Right atrium auricular region (tissue), 2 donors: ENCODE measurements around the gene SRD5A1. TPM values are rescaled to one million over a fixed set of nuclear protein-coding genes. Genes with fewer than 3 reads are reported as not detected.
A peak's percentile ranks its signal among the peaks of the same experiment; 100 is the strongest.

Experiments
- DNase-seq: peaks from one replicate; pipeline ENCODE4 v3.0.0-alpha.2; 2019; ENCODE audit warnings: low spot score
- H3K27ac ChIP-seq, 2 donors: fragments of 200-600 bp; sonication (generic); 1 replicate in 1 of 2; 2 replicates in 1 of 2; pipeline ENCODE4 v1.5.1; 2016 to 2019
- H3K27me3 ChIP-seq, 2 donors: fragments of 200-600 bp; sonication (generic); one replicate each; pipeline versions ENCODE4 v1.5.1 to v1.6.0; 2017 to 2019
- H3K36me3 ChIP-seq: fragments of 200-600 bp; sonication (generic); one replicate; pipeline ENCODE4 v1.5.1; 2016
- H3K4me1 ChIP-seq, 2 donors: fragments of 200-600 bp; sonication (generic); one replicate each; pipeline versions ENCODE4 v1.5.1 to v1.6.0; 2017 to 2019
- H3K4me3 ChIP-seq, 2 donors: fragments of 200-600 bp; sonication (generic); 1 replicate in 1 of 2; 2 replicates in 1 of 2; pipeline ENCODE4 v1.5.1; 2017 to 2019; ENCODE audit warnings: mild to moderate bottlenecking in 1 of 2, moderate library complexity in 1 of 2
- H3K9me3 ChIP-seq, 2 donors: fragments of 200-600 bp; sonication (generic); one replicate each; pipeline ENCODE4 v1.5.1; 2019
- total RNA-seq, 2 donors: library from RNA; depleted of rRNA; stranded (reverse); fragments of >200 nt; gene quantifications; one replicate each; pipeline ENCODE4 v1.1.0, GENCODE V29; 2016
- TF ChIP-seq, protein P1 (sequence below), 2 donors: fragments of 200-600 bp; sonication (generic); IDR thresholded peaks; one replicate each; pipeline ENCODE4 v1.5.1; 2019; ENCODE audit warnings: antibody characterized with exemption in 2 of 2

Gene SRD5A1
- total RNA-seq, 2 donors from 2014 or later, result 0.67 to 1.2 TPM

DNA sequence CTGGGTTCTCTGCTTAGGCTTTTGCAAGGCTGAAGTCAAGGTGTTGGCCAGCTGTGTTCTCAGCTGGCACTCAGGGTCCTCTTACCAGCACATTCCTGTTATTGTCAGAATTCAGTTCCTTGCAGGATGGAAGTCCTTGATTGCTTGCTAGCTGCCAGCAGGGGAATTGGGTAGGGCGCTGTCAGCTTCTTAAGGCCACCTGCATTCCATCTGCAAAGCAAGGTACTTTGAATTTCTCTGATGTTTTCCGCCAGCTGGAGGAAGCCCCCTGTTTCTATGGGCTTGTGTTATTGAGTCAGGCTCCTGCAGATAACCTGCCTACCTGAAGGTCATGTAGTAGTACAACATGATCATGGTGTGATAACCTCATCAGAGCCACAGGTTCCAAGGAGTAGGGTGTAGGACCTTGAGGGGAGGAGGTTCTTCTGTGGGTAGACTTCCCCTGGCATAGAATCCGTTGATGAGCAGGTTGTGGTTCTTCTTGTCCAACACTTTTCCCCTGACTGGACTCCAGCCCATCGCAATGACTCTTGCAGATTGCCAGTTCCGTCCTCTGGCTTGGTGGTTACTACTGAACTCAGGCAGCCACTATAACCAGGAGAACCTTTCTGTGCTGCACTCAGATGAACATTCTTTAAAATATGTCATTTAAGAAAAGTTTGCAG is 86.8 kb downstream of the SRD5A1 start:
- Histone ChIP-seq H3K27ac (no peak overlapping the region), H3K4me3 (no peak overlapping the region), H3K36me3 (no peaks in the 10 kb centered on the region), H3K27me3 (no peaks in the 10 kb centered on the region), H3K4me1 (peaks cover 0 to 98% of the 10 kb centered on the region in 2 donors), H3K9me3 (no peaks in the 10 kb centered on the region)
- TF ChIP-seq, protein P1, sequence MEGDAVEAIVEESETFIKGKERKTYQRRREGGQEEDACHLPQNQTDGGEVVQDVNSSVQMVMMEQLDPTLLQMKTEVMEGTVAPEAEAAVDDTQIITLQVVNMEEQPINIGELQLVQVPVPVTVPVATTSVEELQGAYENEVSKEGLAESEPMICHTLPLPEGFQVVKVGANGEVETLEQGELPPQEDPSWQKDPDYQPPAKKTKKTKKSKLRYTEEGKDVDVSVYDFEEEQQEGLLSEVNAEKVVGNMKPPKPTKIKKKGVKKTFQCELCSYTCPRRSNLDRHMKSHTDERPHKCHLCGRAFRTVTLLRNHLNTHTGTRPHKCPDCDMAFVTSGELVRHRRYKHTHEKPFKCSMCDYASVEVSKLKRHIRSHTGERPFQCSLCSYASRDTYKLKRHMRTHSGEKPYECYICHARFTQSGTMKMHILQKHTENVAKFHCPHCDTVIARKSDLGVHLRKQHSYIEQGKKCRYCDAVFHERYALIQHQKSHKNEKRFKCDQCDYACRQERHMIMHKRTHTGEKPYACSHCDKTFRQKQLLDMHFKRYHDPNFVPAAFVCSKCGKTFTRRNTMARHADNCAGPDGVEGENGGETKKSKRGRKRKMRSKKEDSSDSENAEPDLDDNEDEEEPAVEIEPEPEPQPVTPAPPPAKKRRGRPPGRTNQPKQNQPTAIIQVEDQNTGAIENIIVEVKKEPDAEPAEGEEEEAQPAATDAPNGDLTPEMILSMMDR (IDR thresholded peaks at IDR 0.05), result no peak
- DNase-seq, result peak; percentile 55

DNA sequence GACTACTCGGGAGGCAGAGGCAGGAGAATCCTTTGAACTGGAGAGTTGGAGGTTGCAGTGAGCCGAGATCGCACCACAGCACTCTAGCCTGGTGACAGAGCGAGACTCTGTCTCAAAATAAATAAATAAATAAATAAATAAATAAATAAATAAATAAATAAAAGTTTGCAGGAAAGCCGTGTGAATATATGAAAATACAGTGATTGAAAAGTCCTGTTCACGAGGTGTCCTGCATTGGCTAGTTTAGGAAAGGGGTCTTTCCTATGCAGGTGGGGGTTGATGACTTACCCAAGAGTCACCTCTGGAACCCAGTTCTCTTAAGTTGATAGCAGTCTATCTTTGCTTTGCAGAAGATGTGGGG is 87.3 kb downstream of the SRD5A1 start:
- no peak for DNase-seq
- TF ChIP-seq, protein P1 (IDR thresholded peaks at IDR 0.05), result no peak
- peaks cover 0 to 98% of the 10 kb centered on the region in 2 donors for H3K4me1 ChIP-seq
- H3K27ac ChIP-seq, result no peak overlapping the region
- no peaks in the 10 kb centered on the region for H3K27me3 ChIP-seq
- no peak overlapping the region for H3K4me3 ChIP-seq
- H3K9me3 ChIP-seq, result no peaks in the 10 kb centered on the region
- no peaks in the 10 kb centered on the region for H3K36me3 ChIP-seq

DNA sequence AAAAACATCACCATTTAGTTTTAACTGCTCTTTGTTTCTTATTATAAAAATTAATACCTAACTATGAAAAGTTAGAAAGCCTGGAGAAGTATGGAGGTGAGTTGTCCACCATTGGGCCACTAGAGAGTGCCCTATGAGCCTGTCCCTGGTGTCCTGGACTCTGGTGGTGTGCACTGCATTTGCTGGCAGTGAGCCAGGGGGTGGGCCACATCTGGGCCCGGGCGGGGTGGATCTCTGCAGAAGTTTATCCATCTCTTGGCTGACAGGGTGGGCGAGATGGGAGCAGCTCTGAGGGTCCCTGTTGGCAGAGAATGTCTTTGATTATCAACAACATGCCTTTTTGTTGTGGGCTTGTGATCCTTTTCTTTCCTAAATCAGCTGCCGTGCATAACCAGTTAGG is 88.2 kb downstream of the SRD5A1 start:
- DNase-seq, result no peak
- TF ChIP-seq, protein P1 (IDR thresholded peaks at IDR 0.05), result no peak
- H3K27me3 ChIP-seq, result no peaks in the 10 kb centered on the region
- peaks cover 0 to 97% of the 10 kb centered on the region in 2 donors for H3K4me1 ChIP-seq
- peak overlapping the region in 1 of 2 donors; percentile 31 for H3K4me3 ChIP-seq
- H3K27ac ChIP-seq, result peak overlapping the region; percentile 13 to 27
- no peaks in the 10 kb centered on the region for H3K9me3 ChIP-seq
- H3K36me3 ChIP-seq, result no peaks in the 10 kb centered on the region

DNA sequence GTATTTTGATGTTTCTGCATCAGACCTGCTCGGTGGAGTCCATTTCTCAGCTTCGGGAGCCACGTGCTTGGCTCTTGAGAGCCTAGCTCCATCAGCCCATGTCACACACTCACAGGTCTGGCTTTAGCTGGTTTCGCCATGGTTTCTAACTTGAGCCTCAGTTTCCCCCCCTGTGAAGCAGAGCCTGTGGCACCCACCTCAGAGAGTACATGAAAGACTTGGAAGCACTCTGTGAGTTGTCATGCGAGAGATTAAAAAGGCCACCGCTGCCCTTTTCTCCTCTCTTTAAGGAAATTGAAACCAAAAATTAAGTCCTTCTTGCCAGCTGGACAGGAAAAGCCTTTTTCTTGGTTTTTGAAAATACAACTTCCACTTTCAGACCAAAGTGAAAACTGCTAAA is 88.8 kb downstream of the SRD5A1 start:
- H3K4me3 ChIP-seq, result peak overlapping the region in 1 of 2 donors; percentile 31
- no peaks in the 10 kb centered on the region for H3K36me3 ChIP-seq
- H3K27me3 ChIP-seq, result no peaks in the 10 kb centered on the region
- H3K27ac ChIP-seq, result peak overlapping the region; percentile 13 to 27
- DNase-seq, result no peak
- H3K9me3 ChIP-seq, result no peaks in the 10 kb centered on the region
- peaks cover 0 to 97% of the 10 kb centered on the region in 2 donors for H3K4me1 ChIP-seq
- TF ChIP-seq, protein P1 (IDR thresholded peaks at IDR 0.05), result no peak

DNA sequence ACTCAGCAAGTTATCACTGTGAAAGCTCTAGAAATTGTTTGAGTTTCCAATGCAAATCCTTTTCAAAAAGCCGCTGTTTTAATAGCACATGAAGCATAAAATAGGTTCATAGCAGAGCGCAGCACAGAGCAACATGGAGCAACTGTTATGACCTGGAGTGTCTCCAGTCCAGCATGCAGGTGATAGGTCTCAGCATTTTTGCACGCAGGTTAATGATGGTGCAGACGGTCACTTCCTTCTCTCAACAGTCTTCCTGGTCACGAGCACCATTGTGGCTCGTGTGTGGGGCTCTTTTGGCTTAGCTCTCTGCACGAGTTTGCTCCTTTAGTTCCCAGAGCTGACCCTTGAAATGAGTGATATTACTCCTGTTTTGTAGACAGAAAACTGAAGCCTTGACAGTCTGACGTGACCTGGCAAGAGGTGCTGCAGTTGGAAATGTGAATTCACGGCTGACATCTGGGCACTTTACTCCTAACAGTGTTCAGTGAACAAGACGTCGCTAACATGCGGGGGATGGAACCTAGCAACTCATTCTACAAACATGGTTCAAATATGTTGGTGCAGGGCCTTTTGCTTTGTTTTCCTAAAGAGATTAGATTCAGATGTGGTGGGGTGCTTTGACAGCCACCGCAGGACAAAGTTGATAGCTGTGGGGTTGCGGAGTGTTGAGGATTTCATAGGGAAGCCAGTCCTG is 90.0 kb downstream of the SRD5A1 start:
- Histone ChIP-seq H3K4me1 (peaks cover 0 to 92% of the 10 kb centered on the region in 2 donors), H3K27ac (no peak overlapping the region), H3K36me3 (no peaks in the 10 kb centered on the region), H3K9me3 (no peaks in the 10 kb centered on the region), H3K4me3 (no peak overlapping the region), H3K27me3 (no peaks in the 10 kb centered on the region)
- no peak for DNase-seq
- TF ChIP-seq, protein P1 (IDR thresholded peaks at IDR 0.05), result no peak
